HuH-7 (cell line): ENCODE results near the gene LST1.
"Not testable (repeated sequence)": the region's sequence is repeated elsewhere in the genome, so short reads cannot be mapped to it uniquely, and the experiment has no call there.

ENCODE experiments used
- DNase-seq: peaks from one replicate; pipeline ENCODE4 v3.0.0; 2011; ENCODE audit warnings: low spot score

Gene LST1

DNA sequence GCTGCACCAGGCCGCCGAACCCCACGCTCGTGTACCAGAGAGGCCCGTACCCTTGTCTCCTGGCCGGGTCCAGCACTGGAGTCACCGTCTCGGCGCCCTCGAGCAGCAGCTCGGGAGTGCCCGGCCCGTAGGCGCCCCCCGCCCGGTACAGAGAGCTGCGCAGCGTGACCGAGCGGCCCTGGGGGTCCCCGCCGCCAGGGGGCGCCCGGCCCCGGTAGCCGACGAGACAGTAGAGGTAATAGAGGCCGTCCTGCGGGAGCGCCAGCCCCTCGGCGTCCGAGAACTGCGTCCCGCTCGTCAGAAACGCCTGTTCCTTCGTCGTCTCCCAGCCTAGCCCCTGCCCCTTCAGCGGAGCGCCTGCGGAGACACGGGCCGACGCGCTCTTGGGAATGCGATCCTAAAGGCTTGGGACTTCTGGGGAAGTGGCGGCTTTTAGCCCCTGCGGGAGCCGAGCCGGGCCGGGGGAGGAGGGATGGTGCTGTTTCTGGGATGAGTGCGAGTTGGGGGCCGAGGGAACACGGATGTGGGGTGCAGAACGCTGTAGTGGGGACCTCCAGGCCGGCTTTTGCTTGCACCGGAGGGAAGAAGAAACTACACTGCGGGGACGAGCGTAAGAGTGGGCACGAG is 5.2 kb upstream of the LST1 start:
- peak; percentile 81 for DNase-seq

DNA sequence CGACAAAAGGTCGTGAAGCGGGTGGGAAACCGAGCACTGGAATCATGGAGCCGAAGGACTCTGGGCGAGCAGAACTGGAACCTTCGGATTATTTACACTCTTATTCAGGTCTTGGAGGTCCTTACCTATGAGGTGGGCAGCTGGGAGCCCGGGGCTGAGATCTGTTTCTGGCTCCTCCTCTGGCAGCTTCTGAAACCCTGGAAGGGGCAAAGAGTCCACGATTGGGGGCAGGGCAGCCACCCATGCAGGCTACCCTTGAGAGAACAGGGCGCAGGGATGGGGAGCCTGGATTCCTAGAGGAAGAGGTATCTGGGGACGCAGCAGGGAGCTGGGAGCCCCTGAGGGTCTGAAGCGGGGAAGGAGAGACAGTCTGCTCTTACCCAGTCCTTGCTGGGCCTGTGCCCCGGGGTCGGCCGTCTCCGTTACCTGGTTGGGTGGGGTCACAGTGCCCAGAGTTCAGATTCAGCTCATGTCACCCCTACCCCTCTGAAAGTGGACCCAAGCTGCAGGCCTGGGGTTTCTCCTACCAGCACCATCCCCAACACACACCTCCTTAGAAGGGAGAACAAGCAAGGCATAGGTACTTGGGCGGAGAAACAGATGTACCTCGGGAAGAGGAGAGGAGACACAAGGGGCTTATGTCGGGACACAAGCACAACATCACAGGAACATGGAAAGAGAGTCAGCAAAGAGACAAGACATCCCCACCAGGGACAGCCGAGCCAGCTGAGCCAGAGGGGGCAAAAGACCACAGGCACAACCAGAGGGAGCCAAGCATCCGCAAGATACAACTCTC is 4.4 kb upstream of the LST1 start:
- DNase-seq = no peak

DNA sequence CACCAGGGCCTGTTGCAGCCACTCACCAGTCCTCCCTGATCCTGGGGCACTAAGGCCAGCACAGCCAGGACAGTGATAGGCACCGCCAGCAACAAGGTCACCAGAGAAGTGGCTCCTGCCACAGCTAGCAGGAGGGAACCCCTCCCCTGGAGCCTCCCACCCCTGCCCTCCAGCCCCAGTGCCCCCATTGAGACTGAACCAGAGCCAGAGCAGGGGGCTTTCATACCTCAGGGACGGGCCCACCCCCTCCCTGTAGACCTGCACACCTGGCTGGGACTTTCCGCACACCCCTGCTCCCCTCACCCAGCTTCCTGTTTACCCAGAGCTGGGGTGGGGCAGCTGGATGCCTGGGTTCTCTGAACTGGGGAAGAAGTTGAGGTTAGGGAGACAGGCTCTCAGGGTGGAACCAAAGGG is 3.8 kb upstream of the LST1 start, which contains the start of gene LTB:
TSS of gene LTB (minus strand) at position 195 of the 414 bp plus-strand sequence. CDS start at position 188, 7 bp downstream.
- DNase-seq = no peak

DNA sequence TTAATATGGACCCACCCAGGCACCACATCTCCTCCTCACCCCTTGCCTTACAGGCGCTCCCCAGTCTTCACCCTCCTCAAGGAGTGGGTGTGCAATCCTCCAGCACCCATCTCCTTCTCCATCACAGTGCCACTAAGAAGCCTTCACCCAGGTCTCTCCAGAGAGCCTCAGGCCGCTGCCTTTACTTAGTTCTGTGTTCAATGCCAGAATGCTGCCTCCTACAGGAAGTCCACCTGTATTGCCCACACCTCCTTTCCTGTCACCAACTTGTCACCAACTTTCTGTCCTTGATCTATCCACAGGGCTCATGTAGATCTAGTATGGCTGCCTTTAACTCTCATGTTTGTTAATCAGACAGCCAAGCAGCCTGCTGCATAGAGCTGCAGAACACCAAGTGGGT is 586 bp upstream of the LST1 start:
- no peak for DNase-seq

DNA sequence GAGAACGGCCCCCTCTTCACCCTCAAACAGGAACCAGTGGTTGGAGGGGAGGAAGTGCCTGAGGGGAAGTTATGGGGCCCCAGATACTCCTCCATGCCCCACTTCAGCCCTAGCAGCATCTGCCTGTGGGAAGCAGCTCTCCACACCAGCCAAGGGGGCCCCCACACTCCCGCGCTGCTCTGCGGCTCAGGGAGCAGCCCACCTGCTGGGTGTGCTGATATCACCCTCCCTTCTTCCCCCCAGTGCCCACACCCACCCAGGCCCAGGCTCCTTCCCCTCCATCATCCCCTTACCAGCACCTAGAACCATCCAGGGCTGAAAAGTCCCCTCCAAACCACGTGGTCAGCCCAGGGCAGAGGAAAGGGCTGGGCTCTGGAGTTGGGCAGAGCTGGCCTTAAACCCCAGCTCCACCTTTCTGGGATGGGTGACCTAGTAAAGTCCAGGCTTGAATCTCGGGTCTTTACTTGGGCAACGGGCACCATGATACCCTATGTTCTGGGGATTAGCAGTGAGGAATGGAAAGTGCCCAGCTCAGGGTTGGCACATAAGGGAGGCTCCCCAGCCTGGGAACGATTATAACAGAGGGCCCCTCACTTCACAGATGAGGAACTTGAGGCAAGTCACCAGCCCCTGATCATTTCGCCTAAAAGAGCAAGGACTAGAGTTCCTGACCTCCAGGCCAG is 663 bp downstream of the LST1 start:
- no peak for DNase-seq

DNA sequence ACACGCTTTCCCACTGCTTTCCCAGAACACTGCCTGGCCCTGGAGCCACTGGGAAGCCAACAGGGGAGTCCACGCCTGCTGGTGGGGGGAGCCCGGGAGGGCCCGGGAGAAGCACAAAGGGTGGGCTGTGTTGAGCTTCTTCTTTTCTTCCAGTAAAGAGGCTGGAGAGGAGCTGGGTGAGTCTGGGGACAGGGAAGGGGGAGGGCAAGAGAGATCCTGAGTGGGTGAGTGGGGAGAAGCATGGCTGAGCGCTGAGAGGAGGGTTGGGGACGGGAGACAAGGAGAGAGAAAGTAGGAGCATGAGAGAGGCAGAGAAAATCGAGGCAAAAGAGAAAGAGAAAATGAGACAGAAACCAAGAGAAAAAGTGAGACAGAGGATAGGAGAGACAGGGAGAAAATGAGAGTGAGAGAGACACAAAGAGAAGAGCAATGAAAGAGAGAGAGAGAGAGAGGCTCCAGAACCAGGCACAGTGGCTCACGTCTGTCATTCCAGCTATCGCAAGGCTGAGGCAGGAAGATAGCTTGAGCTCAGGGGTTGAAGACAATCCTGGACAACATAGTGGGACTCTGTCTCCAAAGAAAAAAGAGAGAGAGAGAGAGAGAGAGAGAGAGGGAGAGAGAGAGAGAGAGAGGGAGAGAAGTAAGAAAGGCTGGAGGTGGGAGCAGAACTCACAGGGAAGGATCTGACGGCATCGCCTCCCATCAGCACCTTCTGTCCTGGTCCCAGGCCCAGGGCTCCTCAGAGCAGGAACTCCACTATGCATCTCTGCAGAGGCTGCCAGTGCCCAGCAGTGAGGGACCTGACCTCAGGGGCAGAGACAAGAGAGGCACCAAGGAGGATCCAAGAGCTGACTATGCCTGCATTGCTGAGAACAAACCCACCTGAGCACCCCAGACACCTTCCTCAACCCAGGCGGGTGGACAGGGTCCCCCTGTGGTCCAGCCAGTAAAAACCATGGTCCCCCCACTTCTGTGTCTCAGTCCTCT is 2.0 kb downstream of the LST1 start:
- DNase-seq = no peak

DNA sequence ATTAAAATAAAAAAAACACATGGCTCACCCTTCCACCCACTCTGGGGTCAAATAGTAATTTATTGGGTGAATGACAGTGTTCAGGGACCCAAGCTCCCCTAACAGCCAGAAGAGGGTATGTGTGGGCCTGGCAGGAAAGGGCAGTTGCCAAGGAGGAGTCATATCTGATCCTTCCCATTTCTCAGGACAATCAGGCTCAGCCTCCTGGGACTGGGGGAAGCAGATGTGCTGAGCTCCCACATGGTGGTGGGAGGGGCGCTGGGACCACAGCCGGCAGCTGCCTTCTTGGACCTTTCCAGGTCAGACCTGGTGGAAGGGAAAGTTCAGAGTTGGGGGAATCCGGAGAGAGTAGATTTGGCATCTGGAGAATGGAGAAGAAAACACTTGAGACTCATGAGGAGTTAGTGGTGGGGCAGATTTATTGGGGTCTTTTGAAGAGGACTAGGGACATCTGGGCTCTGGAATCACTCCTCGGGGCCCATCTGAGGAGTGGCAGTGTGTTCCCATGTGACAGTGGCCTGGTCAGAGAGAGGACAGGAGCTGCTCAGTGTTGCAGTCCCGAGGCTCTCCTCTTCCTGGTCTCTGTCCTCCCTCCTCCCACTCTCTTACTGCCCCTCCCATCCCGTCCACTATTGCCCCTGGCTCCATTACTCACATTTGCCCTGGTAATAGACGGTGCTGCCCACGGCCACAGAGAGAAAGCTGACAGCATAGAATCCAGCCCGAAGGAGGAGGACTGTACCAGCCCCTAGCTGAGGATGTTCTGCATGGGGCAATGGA is 3.0 kb downstream of the LST1 start:
- no peak for DNase-seq

DNA sequence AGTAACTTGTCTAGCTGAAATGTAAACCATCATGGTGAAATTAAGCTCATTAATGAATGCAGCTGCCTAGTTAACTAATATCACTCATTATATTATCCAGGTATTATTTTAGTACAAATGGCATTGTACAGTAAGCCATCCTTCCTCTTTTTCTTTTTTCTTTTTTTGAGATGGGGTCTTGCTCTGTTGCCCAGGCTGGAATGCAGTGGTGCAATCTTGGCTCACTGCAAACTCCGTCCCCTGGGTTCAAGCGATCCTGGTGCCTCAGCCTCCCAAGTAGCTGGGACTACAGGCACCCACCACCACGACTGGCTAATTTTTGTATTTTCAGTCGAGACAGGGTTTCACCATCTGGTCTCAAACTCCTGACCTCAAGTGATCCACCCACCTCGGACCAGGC is 4.6 kb downstream of the LST1 start:
- not testable (repeated sequence) for DNase-seq

DNA sequence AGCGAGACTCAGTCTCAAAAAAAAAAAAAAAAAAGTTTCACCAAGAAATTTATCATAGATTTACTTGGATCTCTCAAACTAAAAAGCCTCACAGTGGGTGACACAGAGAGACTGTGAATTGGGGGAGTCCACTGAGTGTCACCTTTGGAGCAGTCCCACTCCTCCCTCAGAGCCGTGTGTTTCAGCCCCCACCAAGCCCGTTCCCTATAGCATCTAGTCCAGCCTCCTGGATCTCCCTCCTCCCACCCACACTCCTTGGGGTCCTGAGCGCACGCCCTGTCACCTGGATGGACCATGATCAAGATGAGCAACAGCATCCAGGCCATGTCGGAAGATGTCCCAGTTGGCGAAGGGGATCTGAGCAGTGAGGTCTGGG is 6.3 kb downstream of the LST1 start:
- DNase-seq = no peak

DNA sequence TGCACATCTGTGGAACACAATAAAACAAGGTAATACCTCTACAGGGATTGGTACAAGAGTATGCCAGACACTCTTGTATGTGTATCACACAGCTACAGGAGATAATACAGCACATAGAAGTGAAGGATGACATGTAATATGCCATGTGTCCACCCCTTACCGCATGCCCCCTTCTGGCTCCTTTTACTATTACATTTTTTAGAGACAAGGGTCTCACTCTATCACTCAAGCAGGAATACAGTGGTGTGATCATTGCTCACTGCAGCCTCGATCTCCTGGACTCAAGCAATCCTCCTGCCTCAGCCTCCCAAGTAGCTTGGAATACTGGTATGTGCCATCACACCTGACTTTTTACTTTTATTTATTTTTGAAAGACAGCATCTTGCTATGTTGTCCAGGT is 10.9 kb downstream of the LST1 start:
- DNase-seq = no peak

DNA sequence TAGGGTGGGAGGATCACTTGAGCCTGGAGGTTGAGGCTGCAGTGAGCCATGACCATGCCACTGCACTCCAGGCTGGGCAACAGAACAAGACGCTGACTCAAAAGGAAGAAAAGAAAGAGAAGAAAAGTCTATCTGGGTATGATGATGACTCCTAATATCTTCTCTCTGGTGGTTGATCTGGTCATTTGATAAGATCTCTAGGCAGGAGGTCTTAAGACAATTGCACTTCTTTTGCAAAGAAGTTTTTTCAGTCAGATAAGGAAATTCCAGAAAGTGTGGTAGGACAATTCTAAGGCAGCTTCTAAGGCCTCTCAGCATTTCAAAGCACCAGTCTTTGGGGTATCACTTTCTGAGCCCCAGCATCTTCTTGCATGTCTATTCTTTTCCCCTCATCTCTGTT is 21.2 kb downstream of the LST1 start:
- no peak for DNase-seq

DNA sequence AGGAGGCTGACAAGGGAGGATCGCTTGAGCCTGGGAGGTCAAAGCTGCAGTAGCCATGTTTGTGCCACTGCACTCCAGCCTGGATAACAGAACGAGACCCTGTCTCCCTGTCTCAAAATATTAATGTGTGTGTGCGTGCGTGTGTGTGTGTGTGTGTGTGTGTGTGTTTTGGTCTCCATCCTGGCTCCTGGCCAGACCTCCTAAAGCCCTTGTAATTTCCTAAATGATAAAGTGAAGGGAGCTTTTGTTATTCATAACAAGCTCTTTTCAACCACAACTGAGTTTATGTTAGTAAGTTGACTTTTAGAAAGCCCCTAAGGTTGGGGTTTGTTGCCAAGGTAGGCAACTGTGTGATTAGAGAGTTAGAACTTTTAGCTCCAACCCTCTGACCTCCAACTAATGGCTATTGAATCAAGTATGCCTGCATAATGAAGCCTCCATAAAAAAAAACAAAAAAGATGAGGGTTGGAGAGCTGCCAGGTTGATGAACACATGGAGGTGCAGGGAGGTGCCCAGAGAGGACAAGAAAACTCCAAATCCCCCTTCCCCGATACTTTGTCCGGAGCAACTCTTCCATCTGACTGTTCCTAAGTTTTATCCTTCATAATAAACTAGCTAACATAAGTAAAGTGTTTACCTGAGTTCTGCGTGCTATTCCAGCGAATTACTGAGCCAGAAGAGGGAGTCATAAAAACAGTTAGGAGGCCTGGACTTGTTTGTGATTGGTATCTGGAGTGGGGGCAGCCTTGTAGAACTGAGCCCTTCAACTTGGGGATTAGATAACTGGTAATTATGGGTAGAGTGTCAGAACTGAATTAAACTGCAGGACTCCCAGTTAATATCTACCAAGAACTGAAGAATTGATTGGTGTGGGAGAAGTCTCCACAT is 23.7 kb downstream of the LST1 start:
- no peak for DNase-seq

DNA sequence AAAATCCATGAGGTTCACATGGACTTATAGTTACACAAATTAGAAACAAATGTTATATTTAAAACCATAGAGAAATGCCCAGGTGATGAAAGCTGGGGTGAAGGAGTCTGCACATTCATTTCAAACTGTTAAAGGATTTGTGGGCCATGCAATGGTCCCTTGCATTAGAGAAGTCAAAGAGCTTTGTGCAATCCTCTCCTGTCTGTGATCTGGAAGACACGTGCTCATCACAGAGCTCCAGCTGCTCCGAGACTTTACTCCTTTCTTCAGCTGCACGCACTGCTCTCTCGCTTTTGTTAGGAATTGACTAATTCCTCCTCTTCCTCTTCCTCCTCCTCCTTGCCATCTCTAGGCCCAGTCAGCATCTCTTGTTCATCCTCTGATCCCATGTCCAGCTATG is 24.9 kb downstream of the LST1 start:
- no peak for DNase-seq

DNA sequence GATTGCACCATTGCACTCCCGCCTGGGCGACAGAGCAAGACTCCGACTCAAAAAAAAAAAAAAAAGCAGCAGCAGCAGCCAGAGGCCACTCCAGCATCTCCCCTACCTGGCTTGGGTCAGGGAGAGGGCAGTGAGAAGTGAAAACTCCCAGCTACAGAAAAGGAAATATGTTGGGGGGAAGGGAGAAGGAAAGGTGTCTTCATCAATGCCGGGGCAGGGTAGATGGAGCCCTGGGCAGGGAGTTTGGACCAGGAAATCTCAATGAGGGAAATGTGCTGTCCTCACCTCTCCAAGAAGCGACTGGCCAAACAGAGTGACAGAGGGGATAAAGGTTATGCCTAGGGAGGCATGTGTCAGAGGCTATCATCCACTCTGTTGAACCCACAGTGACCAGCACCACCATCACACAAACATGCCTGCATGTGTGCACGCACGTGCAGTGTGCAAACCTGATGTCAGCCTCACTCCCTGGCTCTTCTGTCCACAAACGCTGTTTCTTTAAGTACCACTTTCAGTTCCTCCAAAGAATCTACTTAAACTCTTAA is 28.1 kb downstream of the LST1 start:
- DNase-seq = no peak

DNA sequence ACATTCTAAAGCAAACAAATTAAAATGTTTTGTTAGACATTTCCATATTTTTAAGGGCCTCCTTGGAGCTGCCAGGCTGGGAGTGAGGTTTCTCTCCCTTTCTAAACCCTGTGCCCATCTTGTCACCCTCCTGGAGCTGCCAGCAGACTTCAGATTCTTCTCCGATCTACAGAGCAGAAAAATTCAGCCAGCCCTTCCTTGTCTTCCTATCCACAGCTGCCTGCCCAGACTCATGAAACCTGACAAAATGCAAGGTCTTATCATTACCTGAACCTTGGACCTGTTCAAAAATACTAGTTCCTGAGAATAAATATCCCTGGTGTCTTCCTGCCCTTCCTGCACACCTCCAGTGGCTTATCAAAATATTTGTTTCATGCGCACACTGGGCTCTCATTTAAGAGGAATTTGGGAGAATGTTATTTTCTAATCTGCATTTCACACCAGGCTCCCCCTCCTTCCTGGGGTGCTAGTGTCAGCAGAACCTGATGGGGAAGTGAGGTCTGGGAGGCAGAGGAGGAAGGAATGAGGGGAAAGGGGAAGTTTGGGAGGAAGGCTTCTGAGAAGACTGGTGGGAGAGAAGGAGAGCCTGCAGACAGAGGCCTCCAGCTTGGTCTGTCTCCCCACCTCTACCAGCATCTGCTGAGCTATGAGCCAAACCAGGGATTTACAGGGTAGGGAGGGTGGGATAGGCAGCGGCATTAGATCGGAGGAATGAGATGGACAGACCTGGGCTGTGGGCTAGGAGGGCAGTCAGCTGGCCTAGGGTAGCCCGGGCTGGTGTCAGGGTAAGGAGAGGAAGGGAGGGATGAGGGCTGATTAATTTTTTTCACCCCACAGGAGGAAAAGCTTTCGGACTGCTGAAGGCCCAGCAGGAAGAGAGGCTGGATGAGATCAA is 28.9 kb downstream of the LST1 start, which contains the start of gene AIF1:
TSS of gene AIF1 (plus strand) at position 551 of the 895 bp plus-strand sequence. CDS start at position 647, 96 bp downstream.
- DNase-seq = no peak

DNA sequence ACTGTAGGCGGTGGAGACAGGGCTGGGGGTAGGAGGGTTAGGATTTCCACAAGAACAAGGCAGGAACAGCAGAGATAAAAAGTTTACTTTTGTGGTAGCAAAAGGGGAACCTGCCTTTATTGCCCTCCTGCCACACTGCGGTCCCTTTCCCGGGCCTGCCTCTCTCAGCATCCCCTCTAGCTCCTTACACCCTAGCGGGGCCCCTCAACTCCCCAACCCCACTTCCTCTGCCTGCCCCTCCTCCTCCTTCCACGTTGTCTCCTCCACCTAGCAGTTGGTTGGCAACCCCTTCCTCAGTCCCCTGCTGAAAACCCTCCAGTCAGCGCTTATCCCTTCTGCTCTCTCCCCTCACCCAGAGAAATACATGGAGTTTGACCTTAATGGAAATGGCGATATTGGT is 29.7 kb downstream of the LST1 start:
- no peak for DNase-seq

DNA sequence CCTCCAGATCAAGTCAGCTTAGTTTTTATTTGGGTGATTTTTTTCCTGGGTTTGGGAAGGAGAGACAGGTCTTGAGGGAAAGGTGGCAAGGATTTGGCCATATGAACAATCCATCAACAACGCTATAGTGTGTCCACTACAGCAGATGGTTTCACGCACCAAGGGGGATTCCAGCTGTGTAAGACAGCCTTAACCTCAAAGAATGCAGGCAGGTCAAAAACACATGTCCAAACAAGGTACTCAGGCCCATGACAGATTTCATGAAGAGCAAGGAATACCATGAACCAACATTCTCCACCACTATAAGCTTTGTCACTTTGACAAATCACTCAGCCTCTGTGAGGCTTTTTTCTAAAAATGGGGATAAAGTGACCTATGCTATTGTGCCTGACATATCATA is 30.9 kb downstream of the LST1 start:
- DNase-seq = no peak

DNA sequence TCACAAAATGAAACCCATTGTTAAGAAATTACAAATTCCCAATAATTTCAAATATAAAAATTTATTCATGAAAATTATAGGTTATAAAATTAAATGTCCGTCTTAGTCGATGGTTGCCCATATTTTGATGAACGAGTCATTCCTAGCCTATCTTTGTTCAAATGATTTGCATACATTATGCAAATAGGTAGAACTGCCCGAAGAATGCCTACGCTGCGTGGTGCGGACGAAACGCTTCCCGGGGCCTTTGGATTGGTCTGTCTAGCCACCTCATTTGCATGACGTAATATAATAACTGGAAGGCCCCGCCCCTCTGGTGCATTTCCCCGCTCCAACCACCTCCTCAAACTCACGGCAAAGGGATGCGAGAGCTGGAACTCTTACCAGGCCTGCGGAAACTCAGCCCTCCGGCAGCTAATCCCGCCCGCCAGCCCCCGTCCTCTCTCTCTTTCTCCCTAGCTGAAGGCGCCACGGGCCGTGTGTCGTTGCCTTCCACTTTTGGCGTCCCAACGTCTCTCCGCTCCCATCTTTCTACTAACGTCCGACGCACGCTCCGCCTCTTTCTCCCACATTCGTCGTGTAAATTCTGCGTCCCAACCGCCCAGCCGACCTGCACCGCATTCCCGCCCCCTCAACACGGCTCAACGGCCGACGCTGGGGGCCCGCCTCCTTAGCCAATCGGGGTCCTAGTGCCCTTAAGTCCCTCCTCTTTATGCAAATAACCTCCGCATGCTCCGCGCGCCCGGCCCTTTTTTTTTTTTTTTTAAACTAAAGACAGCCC is 33.9 kb downstream of the LST1 start:
- peak; percentile 88 for DNase-seq
